K562 (cell line): ENCODE results near the gene LHX3. TPM values are rescaled to one million over a fixed set of nuclear protein-coding genes. Genes with fewer than 3 reads are reported as not detected.

Source experiments
- ATAC-seq: fragments of 200-7000 bp; cut with Tn5 transposase; 3 replicates; pipeline ENCODE4 v1.9.1; 2020; ENCODE audit warnings: moderate library complexity
- BruUV-seq: library from RNA; stranded (reverse); fragments of 400-500 nt; replicated peaks from 2 replicates; lab custom pipeline; 2021; lab: Mats Ljungman, UMichigan
- CTCF ChIA-PET: fragments of 300-600 bp; formaldehyde crosslinking; extraction: SDS; loops from one replicate; lab custom pipeline; 2021; ENCODE audit warnings: low intra/inter-chr PET ratio; lab: Yijun Ruan, JAX
- POLR2A ChIA-PET: fragments of 300-600, 350-650 bp; sonication (Branson Sonifier 250); formaldehyde crosslinking; extraction: SDS; loops from one replicate; lab custom pipeline; 2021; ENCODE audit warnings: antibody characterized with exemption, inconsistent platforms; lab: Yijun Ruan, JAX
- DNase-seq, 4 experiments: peaks; one replicate each; pipeline versions ENCODE4 v3.0.0 to v3.0.0-alpha.2; 2011 to 2018; ENCODE audit warnings: low spot score in 3 of 4, mixed read lengths in 3 of 4; ENCODE audit errors: extremely low read depth in 1 of 4
- FAIRE-seq: peaks from 2 replicates; lab custom pipeline; 2011; peaks lifted over from hg19 to GRCh38; lab: Jason Lieb, UNC
- H2AFZ ChIP-seq: 2 replicates; pipeline ENCODE4 v1.6.0; 2011; ENCODE audit warnings: low read depth, low read length, control low read depth, inconsistent platforms
- H3K27ac ChIP-seq: fragments of 200-600 bp; 3 replicates; pipeline ENCODE4 v1.8.0; 2011; ENCODE audit warnings: low read depth, mild to moderate bottlenecking, control low read depth, inconsistent platforms, low read length, moderate library complexity, mixed read lengths; ENCODE audit errors: extremely low read depth
- H3K27me3 ChIP-seq, 2 experiments: fragments of 300-600 bp in 1 of 2; 2 replicates in 1 of 2; 3 replicates in 1 of 2; pipeline versions ENCODE4 v1.6.0 to v1.8.0; 2011; ENCODE audit warnings: inconsistent platforms in 2 of 2, low read length in 2 of 2, mild to moderate bottlenecking in 1 of 2, mixed read lengths in 1 of 2, moderate library complexity in 1 of 2; ENCODE audit not compliant: control insufficient read depth in 2 of 2, insufficient read depth in 2 of 2
- H3K36me3 ChIP-seq: fragments of 300-600 bp; 3 replicates; pipeline ENCODE4 v1.8.0; 2011; ENCODE audit warnings: mild to moderate bottlenecking, low read length, inconsistent platforms; ENCODE audit not compliant: control insufficient read depth, insufficient read depth
- H3K4me1 ChIP-seq, 2 experiments: fragments of 200-600 bp in 1 of 2; replicated peaks in 1 of 2; 2 replicates in 1 of 2; 3 replicates in 1 of 2; pipeline versions ENCODE4 v1.5.1 to v1.8.0; 2011; ENCODE audit warnings: inconsistent platforms in 2 of 2, low read length in 2 of 2, mild to moderate bottlenecking in 1 of 2, mixed read lengths in 1 of 2, moderate library complexity in 1 of 2; ENCODE audit not compliant: control insufficient read depth in 2 of 2, insufficient read depth in 2 of 2
- H3K4me2 ChIP-seq: 2 replicates; pipeline ENCODE4 v1.6.1; 2011; ENCODE audit warnings: low read length, control low read depth, inconsistent platforms, mixed read lengths; ENCODE audit not compliant: insufficient read depth
- H3K4me3 ChIP-seq: fragments of 200-600 bp; sonication (generic), shearing (Covaris generic); 2 replicates; pipeline ENCODE4 v1.5.1; 2016; ENCODE audit warnings: control low read depth, inconsistent platforms
- H3K79me2 ChIP-seq: fragments of 200-600 bp; 3 replicates; pipeline ENCODE4 v1.8.0; 2011; ENCODE audit warnings: low read length, inconsistent platforms; ENCODE audit not compliant: control insufficient read depth, insufficient read depth
- H3K9ac ChIP-seq, 2 experiments: 2 replicates each; pipeline versions ENCODE4 v1.6.0 to v1.6.1; 2011; ENCODE audit warnings: low read depth in 2 of 2, low read length in 2 of 2, control low read depth in 1 of 2, inconsistent platforms in 1 of 2, mild to moderate bottlenecking in 1 of 2, mixed read lengths in 1 of 2; ENCODE audit not compliant: insufficient read depth in 1 of 2
- H3K9me1 ChIP-seq: one replicate; pipeline ENCODE4 v1.6.0; 2011; ENCODE audit warnings: inconsistent platforms, mild to moderate bottlenecking, low read length, moderate library complexity; ENCODE audit not compliant: control insufficient read depth, insufficient read depth
- H3K9me3 ChIP-seq: replicated peaks from 2 replicates; pipeline ENCODE4 v1.5.1; 2011; ENCODE audit warnings: low read depth, low read length, inconsistent platforms; ENCODE audit not compliant: control insufficient read depth, insufficient read depth
- H4K20me1 ChIP-seq: replicated peaks from 2 replicates; pipeline ENCODE4 v1.6.1; 2011; ENCODE audit warnings: low read length, inconsistent platforms, mixed read lengths; ENCODE audit not compliant: control insufficient read depth, insufficient read depth
- SNRNP70 ChIP-seq: fragments of 200-400 bp; formaldehyde crosslinking; optimal IDR thresholded peaks from 2 replicates; pipeline ENCODE3; 2017; ENCODE audit warnings: low read depth, low read length
- SRSF9 ChIP-seq: fragments of 200-400 bp; formaldehyde crosslinking; IDR thresholded peaks from 2 replicates; pipeline ENCODE4 v1.6.1; 2017; ENCODE audit warnings: low read depth, low read length, borderline replicate concordance
- TEAD4 ChIP-seq, 2 experiments: sonication (generic) in 1 of 2; formaldehyde crosslinking in 1 of 2; IDR thresholded peaks; 2 replicates each; pipeline versions ENCODE4 v1.6.1 to v1.8.0; 2012 to 2022; ENCODE audit warnings: borderline replicate concordance in 1 of 2, inconsistent platforms in 1 of 2, low read length in 1 of 2, mild to moderate bottlenecking in 1 of 2, missing genetic modification reagents in 1 of 2
- TGIF2 ChIP-seq: sonication (generic); formaldehyde crosslinking; IDR thresholded peaks from 2 replicates; pipeline ENCODE4 v1.8.1; 2022; ENCODE audit warnings: mild to moderate bottlenecking, missing genetic modification reagents, moderate library complexity
- ZC3H4 ChIP-seq: sonication (generic); formaldehyde crosslinking; IDR thresholded peaks from 2 replicates; pipeline ENCODE4 v1.9.0; 2021; ENCODE audit warnings: missing genetic modification reagents, borderline replicate concordance
- WGBS: fragments of 100-300 bp; shearing (Covaris generic); methylation state at CpG from one replicate; pipeline ENCODE4 v1.1.6; 2016; ENCODE audit warnings: low coverage, mixed read lengths; ENCODE audit not compliant: insufficient coverage; ENCODE audit errors: missing lambda C conversion rate; 5-methylcytosine and 5-hydroxymethylcytosine counted together
- in situ Hi-C: fragments of 300-500 bp; cut with MboI; formaldehyde crosslinking; loops from 4 replicates; pipeline ENCODE4 v1.15.0; 2018; ENCODE audit warnings: inconsistent platforms, mixed read lengths
- intact Hi-C: fragments of 100-400 bp; cut with micrococcal nuclease; formaldehyde crosslinking; loops from 2 replicates; pipeline ENCODE4 v1.14.2; 2022
- polyA plus RNA-seq, 8 experiments: library from polyadenylated mRNA; depleted of rRNA in 4 of 8; stranded (reverse) in 5 of 8; unstranded in 3 of 8; fragments of >200 nt; fragmentation: Nextera tagmentation in 2 of 8; fragmentation: Illumina TruSeq in 1 of 8; extraction: Ambion mirVana in 2 of 8; extraction: Trizol in 1 of 8; gene quantifications; 2 replicates each; pipeline versions ENCODE4 v1.2.1 to v1.2.3, GENCODE V29; 2011 to 2014; ENCODE audit warnings: inconsistent platforms in 1 of 8, missing spikeins in 1 of 8
- total RNA-seq, 7 experiments: library from RNA; depleted of rRNA in 6 of 7; stranded (reverse); fragments of >200 nt in 6 of 7; fragmentation: Illumina TruSeq in 2 of 7; extraction: Trizol in 2 of 7; gene quantifications; 2 replicates each; pipeline versions ENCODE4 v1.2.1 to v1.2.3, GENCODE V29; 2011 to 2021; ENCODE audit warnings: low replicate concordance in 1 of 7

Gene LHX3
- total and polyA plus RNA-seq, 9 of the 15 experiments (the other 6 are each of a cell fraction or from before 2014, with no cell fraction given), result 0.09 TPM; not detected in 8

GRCh38 chr9:136152543-136152866 lies 52.4 kb downstream of the LHX3 start:
- H3K27me3 ChIP-seq, result peaks cover 30 to 45% of the 10 kb centered on the region in 2 experiments
- H3K9me3 ChIP-seq, result no peaks in the 10 kb centered on the region
- ChIA-PET CTCF (no interaction called here), POLR2A (interaction anchor here (1.2 to 1.4 kb wide), 2 partner anchors 13 to 36 kb away, joined by 3 read pairs; no protein-coding TSS in a partner anchor)
- ATAC-seq, result no peak
- in situ Hi-C loops, result no loop called here
- no peak overlapping the region for H2AFZ ChIP-seq
- DNase-seq, result no peak
- H4K20me1 ChIP-seq, result peaks cover 4% of the 10 kb centered on the region; the same call in 1 of the 2 replicates
- H3K79me2 ChIP-seq, result no peaks in the 10 kb centered on the region
- WGBS, result 40% methylated on average over 2 of the region's 4 CpGs
- no peak overlapping the region for H3K27ac ChIP-seq
- H3K9me1 ChIP-seq, result peaks cover 2% of the 10 kb centered on the region
- no peak overlapping the region for H3K4me2 ChIP-seq
- no peak overlapping the region for H3K4me3 ChIP-seq
- no TSS peak for BruUV-seq
- no peak for TF ChIP-seq TGIF2 (CRISPR knock-in tag)
- no peak for TF ChIP-seq ZC3H4 (CRISPR knock-in tag)
- TF ChIP-seq SNRNP70, result no peak
- no peak for TF ChIP-seq SRSF9
- TF ChIP-seq TEAD4 (IDR thresholded peaks at IDR 0.05; ENCODE audit: low read length), result no peak
- TF ChIP-seq TEAD4 (CRISPR knock-in tag; IDR thresholded peaks at IDR 0.05; ENCODE audit: borderline replicate concordance), result no peak
- TF ChIP-seq, all 486 proteins: peak for 0
- Histone ChIP-seq H3K9ac (peak overlapping the region in 1 of 2 experiments; percentile 45; a peak in 1 of 4 replicates), H3K4me1 (peaks cover 0 to 52% of the 10 kb centered on the region in 2 experiments; a peak in 2 of 5 replicates), H3K36me3 (no peaks in the 10 kb centered on the region)
- intact Hi-C loops, result no loop called here
- FAIRE-seq, result no peak
